Measurements from ENCODE around the gene COG5. TPM values are rescaled to one million over a fixed set of nuclear protein-coding genes. Genes with fewer than 3 reads are reported as not detected.

Gene COG5
- total RNA-seq, 1 experiment from 2014 or later, result 29.1 TPM

- in situ Hi-C loops (cut with HindIII; ENCODE audit: low pct_unique_long_range_greater_than_20kb, low sequenced_read_pairs), result no loop called here
- intact Hi-C loops (cut with micrococcal nuclease; ENCODE audit: unreplicated experiment), result no loop called here
- no peak for TF ChIP-seq SIN3A (IDR thresholded peaks at IDR 0.05; ENCODE audit: borderline replicate concordance, insufficient read depth, low read depth, low read length)
- TF ChIP-seq TCF7L2 (IDR thresholded peaks at IDR 0.05; ENCODE audit: low read depth, low read length), result no peak
- no peak for TF ChIP-seq CTCF (IDR thresholded peaks at IDR 0.05)
- no peak for TF ChIP-seq POLR2AphosphoS5 (IDR thresholded peaks at IDR 0.05; ENCODE audit: low read depth, low read length)
- TF ChIP-seq REST (IDR thresholded peaks at IDR 0.05; ENCODE audit: insufficient read depth in 1 of 2, low read depth in 2 of 2, low read length in 1 of 2), result no peak
- Histone ChIP-seq H3K9me3 (ENCODE audit: control insufficient read depth, insufficient read depth, low read depth, low read length) (no peaks in the 10 kb centered on the region), H3K27me3 (ENCODE audit: control insufficient read depth, insufficient read depth, low read length) (no peaks in the 10 kb centered on the region), H3K4me1 (ENCODE audit: control insufficient read depth, insufficient read depth, low read length) (no peaks in the 10 kb centered on the region), H3K4me3 (ENCODE audit: low read depth in 2 of 2, low read length in 2 of 2) (no peak overlapping the region), H3K27ac (ENCODE audit: low read length) (no peak overlapping the region), H3K36me3 (ENCODE audit: control insufficient read depth, insufficient read depth, low read length) (peaks cover 16% of the 10 kb centered on the region)
- BruUV-seq (replicated peaks), result no TSS peak
- no peak for DNase-seq (ENCODE audit: low read depth, low spot score)
- CTCF ChIA-PET, result no interaction called here
- POLR2A ChIA-PET, result no interaction called here
- ATAC-seq, result no peak
Measured at GRCh38 chr7:107605218-107605815, 41.6 kb upstream of the COG5 start.

GRCh38 chr7:107600816-107601215, 37.1 kb upstream of the COG5 start:
- H3K4me1 ChIP-seq (ENCODE audit: control insufficient read depth, insufficient read depth, low read length), result no peaks in the 10 kb centered on the region
- intact Hi-C loops (cut with micrococcal nuclease; ENCODE audit: unreplicated experiment) (no loop called here), in situ Hi-C loops (cut with HindIII; ENCODE audit: low pct_unique_long_range_greater_than_20kb, low sequenced_read_pairs) (no loop called here)
- TF ChIP-seq POLR2AphosphoS5 (IDR thresholded peaks at IDR 0.05; ENCODE audit: low read depth, low read length) (no peak), CTCF (IDR thresholded peaks at IDR 0.05) (no peak), REST (IDR thresholded peaks at IDR 0.05; ENCODE audit: insufficient read depth in 1 of 2, low read depth in 2 of 2, low read length in 1 of 2) (no peak), TCF7L2 (IDR thresholded peaks at IDR 0.05; ENCODE audit: low read depth, low read length) (no peak), SIN3A (IDR thresholded peaks at IDR 0.05; ENCODE audit: borderline replicate concordance, insufficient read depth, low read depth, low read length) (no peak)
- DNase-seq (ENCODE audit: low read depth, low spot score) (no peak), ATAC-seq (no peak)
- no TSS peak for BruUV-seq (replicated peaks)
- H3K9me3 ChIP-seq (ENCODE audit: control insufficient read depth, insufficient read depth, low read depth, low read length), result no peaks in the 10 kb centered on the region
- POLR2A ChIA-PET, result no interaction called here
- no peak overlapping the region for H3K4me3 ChIP-seq (ENCODE audit: low read depth in 2 of 2, low read length in 2 of 2)
- CTCF ChIA-PET, result interaction anchor here (0.7 kb wide), 1 partner anchor 61 kb away, joined by 3 read pairs; no protein-coding TSS in a partner anchor
- H3K27ac ChIP-seq (ENCODE audit: low read length), result no peak overlapping the region
- H3K36me3 ChIP-seq (ENCODE audit: control insufficient read depth, insufficient read depth, low read length), result peaks cover 26% of the 10 kb centered on the region
- H3K27me3 ChIP-seq (ENCODE audit: control insufficient read depth, insufficient read depth, low read length), result no peaks in the 10 kb centered on the region
